RWPE1 (cell line): ENCODE measurements around the gene IL15RA.
A peak's percentile ranks its signal among the peaks of the same experiment; 100 is the strongest.

Experiments used
- CTCF ChIA-PET: fragments of 350-600 bp; sonication (Branson Sonifier 250); formaldehyde crosslinking; extraction: SDS; loops from one replicate; lab custom pipeline; 2021; lab: Yijun Ruan, JAX
- POLR2A ChIA-PET: fragments of 400-600 bp; formaldehyde crosslinking; extraction: SDS; loops from one replicate; lab custom pipeline; 2020; ENCODE audit warnings: antibody characterized with exemption; ENCODE audit not compliant: low non-redundant PET; lab: Yijun Ruan, JAX
- DNase-seq: peaks from one replicate; pipeline ENCODE4 v3.0.0; 2012; ENCODE audit warnings: low spot score
- H3K27ac ChIP-seq: fragments of 450-650 bp; 2 replicates; pipeline ENCODE4 v1.5.1; 2017
- TF ChIP-seq, protein P1 (sequence below): fragments of 450-650 bp; conservative IDR thresholded peaks from 2 replicates; pipeline ENCODE4 v1.5.1; 2017; ENCODE audit warnings: low read depth, mild to moderate bottlenecking

Gene IL15RA

DNA sequence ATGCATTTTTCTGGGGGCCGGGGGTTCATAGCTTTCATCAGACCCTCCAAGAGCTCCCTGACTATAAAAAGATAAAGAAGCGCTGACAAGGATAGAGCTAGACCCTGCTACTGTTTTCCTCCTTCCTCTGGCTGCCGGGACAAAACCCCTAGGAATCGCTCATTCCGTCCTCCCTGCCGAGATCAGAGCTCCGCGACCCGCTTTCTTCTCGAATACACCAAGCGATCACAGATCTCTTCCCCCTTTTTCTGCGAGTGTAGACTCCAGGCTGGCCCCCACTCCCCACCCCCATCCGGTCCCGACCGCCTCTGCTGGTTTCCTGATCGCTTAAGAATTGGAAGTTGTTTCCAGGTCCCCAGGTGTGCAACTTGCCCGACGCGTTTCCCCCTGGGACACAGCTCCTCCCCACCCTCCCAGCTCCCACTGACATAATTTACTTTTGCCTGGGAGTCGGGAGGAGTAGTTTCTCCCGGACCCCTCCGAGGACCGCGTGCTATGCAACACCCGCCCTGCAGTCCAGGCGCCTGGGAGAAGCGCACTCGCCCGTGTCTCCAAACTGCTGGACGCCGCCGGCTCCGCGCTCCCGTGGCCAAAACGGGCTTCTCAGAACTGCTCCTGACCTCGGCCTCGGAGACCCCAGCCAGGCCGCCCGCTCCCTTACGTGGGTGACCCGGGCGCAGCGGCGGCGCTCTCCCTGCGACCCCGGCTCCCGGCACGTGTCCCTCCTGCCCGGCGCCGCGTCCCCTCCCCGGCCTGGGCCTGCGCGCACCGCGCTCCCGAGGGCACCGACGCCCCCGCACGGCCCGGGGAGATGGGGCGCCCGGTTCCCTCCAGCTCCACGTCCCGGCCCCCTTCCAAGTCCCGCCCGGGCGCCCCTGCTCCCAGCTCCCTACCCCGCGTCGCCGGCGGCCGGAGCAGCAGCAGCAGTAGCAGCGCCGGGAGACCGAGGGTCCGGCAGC lies 552 bp downstream of the IL15RA start:
- CTCF ChIA-PET, result interaction anchor here (0.6 kb wide), 1 partner anchor 75 kb away, joined by 3 read pairs; no protein-coding TSS in a partner anchor
- DNase-seq, result peak; percentile 50
- TF ChIP-seq, protein P1, sequence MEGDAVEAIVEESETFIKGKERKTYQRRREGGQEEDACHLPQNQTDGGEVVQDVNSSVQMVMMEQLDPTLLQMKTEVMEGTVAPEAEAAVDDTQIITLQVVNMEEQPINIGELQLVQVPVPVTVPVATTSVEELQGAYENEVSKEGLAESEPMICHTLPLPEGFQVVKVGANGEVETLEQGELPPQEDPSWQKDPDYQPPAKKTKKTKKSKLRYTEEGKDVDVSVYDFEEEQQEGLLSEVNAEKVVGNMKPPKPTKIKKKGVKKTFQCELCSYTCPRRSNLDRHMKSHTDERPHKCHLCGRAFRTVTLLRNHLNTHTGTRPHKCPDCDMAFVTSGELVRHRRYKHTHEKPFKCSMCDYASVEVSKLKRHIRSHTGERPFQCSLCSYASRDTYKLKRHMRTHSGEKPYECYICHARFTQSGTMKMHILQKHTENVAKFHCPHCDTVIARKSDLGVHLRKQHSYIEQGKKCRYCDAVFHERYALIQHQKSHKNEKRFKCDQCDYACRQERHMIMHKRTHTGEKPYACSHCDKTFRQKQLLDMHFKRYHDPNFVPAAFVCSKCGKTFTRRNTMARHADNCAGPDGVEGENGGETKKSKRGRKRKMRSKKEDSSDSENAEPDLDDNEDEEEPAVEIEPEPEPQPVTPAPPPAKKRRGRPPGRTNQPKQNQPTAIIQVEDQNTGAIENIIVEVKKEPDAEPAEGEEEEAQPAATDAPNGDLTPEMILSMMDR, result no peak
- peak overlapping the region; percentile 88 for H3K27ac ChIP-seq
- POLR2A ChIA-PET, result interaction anchor here (0.5 kb wide), 1 partner anchor 168 kb away, joined by 3 read pairs; no protein-coding TSS in a partner anchor

DNA sequence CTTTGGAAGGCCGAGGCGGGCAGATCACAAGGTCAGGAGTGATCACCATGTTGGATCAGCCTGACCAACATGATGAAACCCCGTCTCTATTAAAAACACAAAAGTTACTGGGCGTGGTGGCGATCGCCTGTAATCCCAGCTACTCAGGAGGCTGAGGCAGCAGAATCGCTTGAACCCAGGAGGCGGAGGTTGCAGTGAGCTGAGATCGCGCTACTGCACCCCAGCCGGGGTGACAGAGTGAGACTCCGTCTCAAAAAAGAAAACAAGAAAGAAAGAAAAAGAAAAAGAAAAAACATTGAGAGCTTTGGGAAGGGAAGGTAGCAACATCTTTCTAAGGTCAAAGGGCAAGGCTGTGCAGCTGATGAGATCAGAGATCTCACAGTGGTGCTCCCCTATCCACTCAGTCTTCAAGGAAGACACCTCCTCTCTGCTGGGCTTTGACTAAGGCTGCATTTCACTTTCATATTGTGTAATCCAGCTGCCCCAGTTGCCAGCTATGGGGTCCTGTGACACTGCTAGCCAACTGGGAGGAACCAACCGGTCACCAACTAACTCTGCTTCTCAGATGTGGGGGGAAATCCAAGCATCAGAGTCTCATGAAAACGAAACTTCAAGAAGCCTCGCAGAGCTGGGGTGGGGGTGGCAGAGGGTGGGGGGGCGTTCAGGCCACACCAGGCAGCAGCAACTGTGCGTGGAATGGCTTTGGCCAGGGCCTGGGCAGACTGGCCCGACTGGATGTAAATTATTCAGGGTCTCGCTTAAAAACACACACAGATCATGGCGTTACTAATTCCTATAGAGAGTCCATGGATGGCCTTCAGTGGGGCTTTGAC lies 1.5 kb downstream of the IL15RA start:
- DNase-seq, result peak; percentile 13
- H3K27ac ChIP-seq, result peak overlapping the region; percentile 88
- TF ChIP-seq, protein P1, result no peak
- ChIA-PET CTCF (interaction anchor here (0.6 kb wide), 1 partner anchor 76 kb away, joined by 3 read pairs; no protein-coding TSS in a partner anchor), POLR2A (interaction anchor here (0.5 kb wide), 1 partner anchor 167 kb away, joined by 3 read pairs; no protein-coding TSS in a partner anchor)

DNA sequence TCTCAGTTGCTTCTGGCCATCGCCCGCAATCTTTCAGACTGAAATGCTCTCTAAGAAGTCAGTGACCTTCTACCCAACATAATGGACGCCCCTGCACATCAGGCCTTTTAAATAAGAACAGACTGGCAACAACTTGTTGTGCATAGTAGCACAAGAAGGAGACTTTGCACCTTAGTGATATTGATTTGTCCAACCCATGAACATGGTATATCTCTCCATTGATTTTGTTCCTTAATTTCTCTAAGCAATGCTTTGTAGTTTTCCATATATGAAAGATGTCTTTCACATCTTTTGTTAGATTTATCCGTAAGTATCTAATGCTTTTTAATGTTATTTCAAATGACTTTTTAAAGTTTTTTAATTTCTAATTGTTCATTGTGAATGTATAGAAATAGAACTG lies 4.3 kb downstream of the IL15RA start:
- TF ChIP-seq, protein P1, result no peak
- CTCF ChIA-PET, result no interaction called here
- DNase-seq, result no peak
- no peak overlapping the region for H3K27ac ChIP-seq
- POLR2A ChIA-PET, result no interaction called here

DNA sequence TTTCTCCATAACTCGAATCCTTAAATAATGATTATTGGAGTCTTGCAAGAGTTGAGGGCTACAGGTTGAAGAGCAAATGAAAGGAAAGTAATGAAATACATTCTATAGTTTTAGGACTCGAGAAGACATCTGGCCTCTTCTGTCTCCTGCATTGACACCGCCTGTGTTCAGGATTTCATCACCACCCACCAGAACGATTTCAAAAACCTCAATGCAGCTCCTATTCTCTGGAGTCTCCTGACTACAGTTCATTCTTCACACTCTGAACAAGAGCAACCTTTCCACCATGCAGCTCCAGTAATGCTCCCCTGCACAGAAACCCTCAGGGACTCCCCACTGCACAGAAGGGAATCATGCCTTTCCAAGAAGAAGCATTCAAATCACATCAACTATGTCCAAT lies 5.5 kb downstream of the IL15RA start:
- POLR2A ChIA-PET, result no interaction called here
- CTCF ChIA-PET, result interaction anchor here (0.6 kb wide), 2 partner anchors 8 to 94 kb away, joined by 3 to 5 read pairs; no protein-coding TSS in a partner anchor
- peak overlapping the region; percentile 74 for H3K27ac ChIP-seq
- TF ChIP-seq, protein P1, result no peak
- no peak for DNase-seq

DNA sequence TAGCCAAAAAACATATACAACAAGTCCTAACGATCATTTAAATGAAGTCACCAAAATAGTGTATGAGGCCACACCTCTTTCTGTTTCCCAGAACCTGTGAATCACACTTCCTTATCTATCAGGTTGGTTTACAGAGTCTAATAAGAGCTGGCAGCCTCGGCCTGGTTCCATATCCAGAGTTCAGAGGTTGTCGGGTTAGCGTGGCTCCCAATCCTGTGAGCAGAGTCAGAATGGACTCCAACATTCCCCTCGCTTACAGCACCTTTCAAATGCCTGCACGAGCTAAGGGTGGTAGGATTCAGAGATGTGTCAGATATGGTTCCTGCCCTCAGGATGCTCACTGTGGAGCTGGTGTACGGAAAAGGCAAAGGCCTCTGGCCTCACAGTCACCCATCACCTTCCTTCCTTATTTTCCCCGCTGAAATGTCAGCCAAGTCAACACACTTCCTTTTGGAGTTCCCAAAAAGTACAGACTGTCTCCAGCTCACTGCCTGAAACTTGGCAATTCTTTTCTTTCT lies 6.0 kb downstream of the IL15RA start:
- TF ChIP-seq, protein P1, result no peak
- H3K27ac ChIP-seq, result peak overlapping the region; percentile 74
- POLR2A ChIA-PET, result no interaction called here
- CTCF ChIA-PET, result interaction anchor here (0.6 to 0.7 kb wide), 2 partner anchors 95 to 99 kb away, joined by 3 read pairs; no protein-coding TSS in a partner anchor
- peak; percentile 61 for DNase-seq
